GM23338 (cell line): ENCODE measurements around the gene FCER2. TPM values are rescaled to one million over a fixed set of nuclear protein-coding genes. Genes with fewer than 3 reads are reported as not detected.

Experiments
- ATAC-seq: fragments of 200-7000 bp; cut with Tn5 transposase; 3 replicates; pipeline ENCODE4 v1.9.1; 2020
- DNase-seq: peaks from one replicate; pipeline ENCODE4 v3.0.0-alpha.2; 2015; ENCODE audit warnings: low spot score
- H2AFZ ChIP-seq: fragments of 200-600 bp; sonication (generic); 2 replicates; pipeline ENCODE4 v1.8.0; 2016; ENCODE audit warnings: antibody characterized with exemption, mild to moderate bottlenecking, moderate library complexity
- H3F3A ChIP-seq: fragments of 200-600 bp; sonication (generic); replicated peaks from 2 replicates; pipeline ENCODE4 v1.8.0; 2017; ENCODE audit warnings: antibody characterized with exemption, mixed run types, low read depth
- H3K27ac ChIP-seq: fragments of 200-600 bp; sonication (generic); 2 replicates; pipeline ENCODE4 v1.6.1; 2016; ENCODE audit warnings: low read depth
- H3K27me3 ChIP-seq: fragments of 200-600 bp; sonication (generic); 2 replicates; pipeline ENCODE4 v1.8.0; 2016; ENCODE audit warnings: mild to moderate bottlenecking, mixed run types, moderate library complexity; ENCODE audit not compliant: insufficient read depth
- H3K36me3 ChIP-seq: fragments of 200-600 bp; sonication (generic); 2 replicates; pipeline ENCODE4 v1.8.0; 2016; ENCODE audit warnings: mild to moderate bottlenecking; ENCODE audit not compliant: insufficient read depth
- H3K4me1 ChIP-seq: fragments of 200-600 bp; sonication (generic); 2 replicates; pipeline ENCODE4 v1.8.0; 2016; ENCODE audit warnings: mild to moderate bottlenecking, moderate library complexity; ENCODE audit not compliant: insufficient read depth
- H3K4me2 ChIP-seq: fragments of 200-600 bp; sonication (generic); 2 replicates; pipeline ENCODE4 v1.7.1; 2017; ENCODE audit warnings: mixed run types
- H3K4me3 ChIP-seq: fragments of 200-600 bp; sonication (generic); 2 replicates; pipeline ENCODE4 v1.6.1; 2016; ENCODE audit warnings: mixed run types
- H3K79me2 ChIP-seq: fragments of 200-600 bp; sonication (generic); replicated peaks from 2 replicates; pipeline ENCODE4 v1.8.0; 2017; ENCODE audit warnings: mild to moderate bottlenecking; ENCODE audit not compliant: insufficient read depth
- H3K9me2 ChIP-seq: fragments of 200-600 bp; sonication (generic); 2 replicates; pipeline ENCODE4 v1.8.0; 2017; ENCODE audit not compliant: insufficient read depth
- H4K20me1 ChIP-seq: fragments of 200-600 bp; sonication (generic); replicated peaks from 2 replicates; pipeline ENCODE4 v1.8.0; 2017; ENCODE audit warnings: mild to moderate bottlenecking; ENCODE audit not compliant: insufficient read depth
- H3K27ac Mint-ChIP-seq: 2 replicates; pipeline ENCODE4 v1.8.0; 2020; ENCODE audit warnings: inconsistent platforms, mild to moderate bottlenecking, moderate library complexity, mixed read lengths
- H3K27me3 Mint-ChIP-seq: 3 replicates; pipeline ENCODE4 v1.8.0; 2022; ENCODE audit warnings: low read depth, mild to moderate bottlenecking, moderate library complexity, mixed read lengths, inconsistent platforms; ENCODE audit not compliant: insufficient read depth, poor library complexity
- H3K36me3 Mint-ChIP-seq: 3 replicates; pipeline ENCODE4 v1.8.0; 2021; ENCODE audit warnings: low read depth, mild to moderate bottlenecking, inconsistent platforms, moderate library complexity, mixed read lengths
- H3K4me1 Mint-ChIP-seq: 3 replicates; pipeline ENCODE4 v1.8.0; 2020; ENCODE audit warnings: mild to moderate bottlenecking, inconsistent platforms, mixed read lengths
- H3K4me3 Mint-ChIP-seq: 3 replicates; pipeline ENCODE4 v1.8.0; 2021; ENCODE audit warnings: moderate library complexity, mild to moderate bottlenecking, inconsistent platforms, mixed read lengths
- H3K9me3 Mint-ChIP-seq: 3 replicates; pipeline ENCODE4 v1.8.0; 2020; ENCODE audit warnings: moderate library complexity, mild to moderate bottlenecking, inconsistent platforms, mixed read lengths
- CREB1 ChIP-seq: fragments of 250-450 bp; sonication (Bioruptor Pico); IDR thresholded peaks from 2 replicates; pipeline ENCODE4 v1.5.0; 2020; ENCODE audit warnings: low read depth, mild to moderate bottlenecking, moderate library complexity
- CTCF ChIP-seq, 2 experiments: fragments of 200-600 bp in 1 of 2; sonication (generic) in 1 of 2; conservative IDR thresholded peaks; 2 replicates each; pipeline versions ENCODE4 v1.5.1 to v1.6.1; 2016 to 2017; ENCODE audit warnings: antibody characterized with exemption in 2 of 2, low read depth in 2 of 2, mild to moderate bottlenecking in 2 of 2, moderate library complexity in 1 of 2
- ETS1 ChIP-seq: IDR thresholded peaks from 2 replicates; pipeline ENCODE4 v1.6.1; 2016; ENCODE audit warnings: antibody characterized with exemption
- EZH2 ChIP-seq: fragments of 200-600 bp; sonication (generic); IDR thresholded peaks from one replicate; pipeline ENCODE4 v1.8.0; 2017; ENCODE audit warnings: antibody characterized with exemption, mild to moderate bottlenecking, low read depth; ENCODE audit not compliant: unreplicated experiment
- EZH2phosphoT487 ChIP-seq: fragments of 200-600 bp; sonication (generic); IDR thresholded peaks from one replicate; pipeline ENCODE4 v1.8.1; 2018; ENCODE audit warnings: antibody characterized with exemption; ENCODE audit not compliant: unreplicated experiment
- JUNB ChIP-seq: IDR thresholded peaks from one replicate; pipeline ENCODE4 v1.6.1; 2016; ENCODE audit warnings: antibody characterized with exemption; ENCODE audit not compliant: unreplicated experiment
- NANOG ChIP-seq: IDR thresholded peaks from 2 replicates; pipeline ENCODE4 v1.6.1; 2016; ENCODE audit warnings: antibody characterized with exemption, borderline replicate concordance
- POLR2AphosphoS5 ChIP-seq: IDR thresholded peaks from 2 replicates; pipeline ENCODE4 v1.6.1; 2016; ENCODE audit warnings: antibody characterized with exemption, low read depth
- REST ChIP-seq: IDR thresholded peaks from one replicate; pipeline ENCODE4 v1.6.1; 2018; ENCODE audit warnings: antibody characterized with exemption; ENCODE audit not compliant: unreplicated experiment
- STAT1 ChIP-seq: IDR thresholded peaks from one replicate; pipeline ENCODE4 v1.6.1; 2016; ENCODE audit warnings: antibody characterized with exemption; ENCODE audit not compliant: unreplicated experiment
- ZNF114 ChIP-seq: fragments of 250-450 bp; sonication (Bioruptor Pico); IDR thresholded peaks from 2 replicates; pipeline ENCODE4 v1.5.0; 2020; ENCODE audit warnings: mild to moderate bottlenecking, moderate library complexity
- ZNF331 ChIP-seq: fragments of 250-450 bp; sonication (Bioruptor Pico); IDR thresholded peaks from 2 replicates; pipeline ENCODE4 v1.5.0; 2020; ENCODE audit warnings: low read depth, mild to moderate bottlenecking, moderate library complexity
- ZNF462 ChIP-seq: fragments of 250-450 bp; sonication (Bioruptor Pico); IDR thresholded peaks from 2 replicates; pipeline ENCODE4 v1.5.0; 2020; ENCODE audit warnings: mild to moderate bottlenecking, moderate library complexity
- polyA plus RNA-seq: library from polyadenylated mRNA; unstranded; fragments of >200 nt; fragmentation: Nextera tagmentation; extraction: Ambion mirVana; gene quantifications from 2 replicates; pipeline ENCODE4 v1.2.1, GENCODE V29; 2016
- total RNA-seq: library from RNA; depleted of rRNA; stranded (reverse); fragments of >200 nt; shearing (Covaris generic); gene quantifications from 2 replicates; pipeline ENCODE4 v1.2.3, GENCODE V29; 2014

Gene FCER2
- total and polyA plus RNA-seq, 2 experiments from 2014 or later, result 0.29 TPM; not detected in 1

- Mint-ChIP-seq H3K36me3 (peaks cover 2% of the 10 kb centered on the region; the same call in 1 of the 3 replicates), H3K27ac (no peak within 1 kb of the TSS), H3K9me3 (peaks cover 6% of the 10 kb centered on the region), H3K4me3 (no peak within 1 kb of the TSS), H3K27me3 (peaks cover 30% of the 10 kb centered on the region), H3K4me1 (peaks cover 2% of the 10 kb centered on the region; the same call in 1 of the 3 replicates)
- TF ChIP-seq REST (no peak), EZH2phosphoT487 (no peak), ZNF462 (CRISPR knock-in tag) (no peak), JUNB (no peak), NANOG (no peak), ZNF114 (CRISPR knock-in tag) (no peak), ZNF331 (CRISPR knock-in tag) (no peak), ETS1 (no peak), EZH2 (no peak), POLR2AphosphoS5 (no peak), CREB1 (CRISPR knock-in tag) (no peak), CTCF (conservative IDR thresholded peaks at IDR 0.05; ENCODE audit: low read depth in 2 of 2) (no peak), STAT1 (no peak)
- H3K79me2 ChIP-seq, result 0 out of 2 replicates have a peak, but pooled peaks cover 3% of the 10 kb centered on the region
- H3K4me1 ChIP-seq, result no peaks in the 10 kb centered on the region
- no peaks in the 10 kb centered on the region for H3K9me2 ChIP-seq
- no peak for DNase-seq
- no peak within 1 kb of the TSS for H2AFZ ChIP-seq
- H3K4me3 ChIP-seq, result no peak within 1 kb of the TSS
- no peaks in the 10 kb centered on the region for H4K20me1 ChIP-seq
- no peak within 1 kb of the TSS for H3K4me2 ChIP-seq
- no peak within 1 kb of the TSS for H3K27ac ChIP-seq
- H3F3A ChIP-seq, result no peaks in the 10 kb centered on the region
- ATAC-seq, result no peak
- peaks cover 13% of the 10 kb centered on the region; the same call in 1 of the 2 replicates for H3K27me3 ChIP-seq
- no peaks in the 10 kb centered on the region for H3K36me3 ChIP-seq
Observed at GRCh38 chr19:7676854-7677253, 25.1 kb downstream of the FCER2 start, which contains the start of gene MCEMP1. Gene MCEMP1 (plus strand): TSS chr19:7677090. CDS start chr19:7677121, 31 bp downstream.
